ENCODE measurements around the gene PVALEF.

PVALEF gene

GRCh38 chr17:81189016-81189415 is 23.7 kb downstream of the PVALEF start:
- H3K36me3 ChIP-seq (replicated peaks; ENCODE audit: low read depth, low read length), result no peaks in the 10 kb centered on the region
- H2AFZ ChIP-seq (ENCODE audit: low read depth, low read length), result no peak overlapping the region
- TF ChIP-seq EZH2phosphoT487 (IDR thresholded peaks at IDR 0.05; ENCODE audit: low read depth) (no peak), CTCF (IDR thresholded peaks at IDR 0.05; ENCODE audit: low read depth, low read length) (no peak)
- H3K9ac ChIP-seq (ENCODE audit: low read length), result no peak overlapping the region
- no peak overlapping the region for H3K27ac ChIP-seq (ENCODE audit: low read length)
- H3K4me2 ChIP-seq (ENCODE audit: low read length), result no peak overlapping the region
- no peak overlapping the region for H3K4me3 ChIP-seq (ENCODE audit: low read length)
- H3K27me3 ChIP-seq (ENCODE audit: low read depth, low read length), result no peaks in the 10 kb centered on the region
- H3K79me2 ChIP-seq (ENCODE audit: low read length), result no peaks in the 10 kb centered on the region
- H4K20me1 ChIP-seq (ENCODE audit: insufficient read depth, low read length), result no peaks in the 10 kb centered on the region
- H3K9me3 ChIP-seq (ENCODE audit: insufficient read depth, low read length), result no peaks in the 10 kb centered on the region
- H3K4me1 ChIP-seq (ENCODE audit: low read length), result peaks cover 6% of the 10 kb centered on the region; the same call in 1 of the 2 replicates

- no peaks in the 10 kb centered on the region for H3K79me2 ChIP-seq (ENCODE audit: low read length)
- H3K4me2 ChIP-seq (ENCODE audit: low read length), result no peak overlapping the region
- H4K20me1 ChIP-seq (ENCODE audit: insufficient read depth, low read length), result no peaks in the 10 kb centered on the region
- H3K9me3 ChIP-seq (ENCODE audit: insufficient read depth, low read length), result no peaks in the 10 kb centered on the region
- no peak overlapping the region for H2AFZ ChIP-seq (ENCODE audit: low read depth, low read length)
- H3K9ac ChIP-seq (ENCODE audit: low read length), result no peak overlapping the region
- H3K4me3 ChIP-seq (ENCODE audit: low read length), result no peak overlapping the region
- H3K27me3 ChIP-seq (ENCODE audit: low read depth, low read length), result no peaks in the 10 kb centered on the region
- no peak overlapping the region for H3K27ac ChIP-seq (ENCODE audit: low read length)
- peaks cover 6% of the 10 kb centered on the region; the same call in 1 of the 2 replicates for H3K4me1 ChIP-seq (ENCODE audit: low read length)
- no peak for TF ChIP-seq EZH2phosphoT487 (IDR thresholded peaks at IDR 0.05; ENCODE audit: low read depth)
- no peak for TF ChIP-seq CTCF (IDR thresholded peaks at IDR 0.05; ENCODE audit: low read depth, low read length)
- H3K36me3 ChIP-seq (replicated peaks; ENCODE audit: low read depth, low read length), result no peaks in the 10 kb centered on the region
These were observed 24.6 kb downstream of the PVALEF start for GRCh38 chr17:81189670-81190530.

GRCh38 chr17:81190591-81190990 is 25.3 kb downstream of the PVALEF start:
- no peak overlapping the region for H2AFZ ChIP-seq (ENCODE audit: low read depth, low read length)
- H3K27me3 ChIP-seq (ENCODE audit: low read depth, low read length), result no peaks in the 10 kb centered on the region
- no peaks in the 10 kb centered on the region for H3K79me2 ChIP-seq (ENCODE audit: low read length)
- no peaks in the 10 kb centered on the region for H4K20me1 ChIP-seq (ENCODE audit: insufficient read depth, low read length)
- H3K9me3 ChIP-seq (ENCODE audit: insufficient read depth, low read length), result no peaks in the 10 kb centered on the region
- H3K4me1 ChIP-seq (ENCODE audit: low read length), result peaks cover 6% of the 10 kb centered on the region; the same call in 1 of the 2 replicates
- no peak overlapping the region for H3K4me3 ChIP-seq (ENCODE audit: low read length)
- H3K4me2 ChIP-seq (ENCODE audit: low read length), result no peak overlapping the region
- H3K36me3 ChIP-seq (replicated peaks; ENCODE audit: low read depth, low read length), result no peaks in the 10 kb centered on the region
- H3K9ac ChIP-seq (ENCODE audit: low read length), result no peak overlapping the region
- H3K27ac ChIP-seq (ENCODE audit: low read length), result no peak overlapping the region
- no peak for TF ChIP-seq EZH2phosphoT487 (IDR thresholded peaks at IDR 0.05; ENCODE audit: low read depth)
- TF ChIP-seq CTCF (IDR thresholded peaks at IDR 0.05; ENCODE audit: low read depth, low read length), result no peak

- no peaks in the 10 kb centered on the region for H3K79me2 ChIP-seq (ENCODE audit: low read length)
- no peak overlapping the region for H3K4me2 ChIP-seq (ENCODE audit: low read length)
- peaks cover 6% of the 10 kb centered on the region; the same call in 1 of the 2 replicates for H3K4me1 ChIP-seq (ENCODE audit: low read length)
- no peaks in the 10 kb centered on the region for H3K36me3 ChIP-seq (replicated peaks; ENCODE audit: low read depth, low read length)
- TF ChIP-seq EZH2phosphoT487 (IDR thresholded peaks at IDR 0.05; ENCODE audit: low read depth), result no peak
- no peak for TF ChIP-seq CTCF (IDR thresholded peaks at IDR 0.05; ENCODE audit: low read depth, low read length)
- H3K27ac ChIP-seq (ENCODE audit: low read length), result no peak overlapping the region
- no peaks in the 10 kb centered on the region for H4K20me1 ChIP-seq (ENCODE audit: insufficient read depth, low read length)
- H3K27me3 ChIP-seq (ENCODE audit: low read depth, low read length), result no peaks in the 10 kb centered on the region
- no peak overlapping the region for H3K9ac ChIP-seq (ENCODE audit: low read length)
- no peaks in the 10 kb centered on the region for H3K9me3 ChIP-seq (ENCODE audit: insufficient read depth, low read length)
- no peak overlapping the region for H3K4me3 ChIP-seq (ENCODE audit: low read length)
- no peak overlapping the region for H2AFZ ChIP-seq (ENCODE audit: low read depth, low read length)
These were observed 25.8 kb downstream of the PVALEF start for GRCh38 chr17:81191116-81191515.
